Central memory CD8-positive, alpha-beta T cell (primary cell): ENCODE data around the gene FOXP3.

ENCODE experiments used
- ATAC-seq: fragments of 150-1000 bp; cut with Tn5 transposase; replicated peaks from 2 replicates; pipeline ENCODE4 v1.10.0; 2022; ENCODE audit warnings: mild to moderate bottlenecking, moderate FRiP score, moderate number of reproducible peaks; ENCODE audit not compliant: poor library complexity, severe bottlenecking; ENCODE audit errors: extremely low read depth
- DNase-seq, 2 donors: peaks; one replicate each; pipeline ENCODE4 v3.0.0; 2021; ENCODE audit warnings: low spot score in 2 of 2
- H3K27ac Mint-ChIP-seq: one replicate; pipeline ENCODE4 v1.8.0; 2022; ENCODE audit warnings: low read depth, mild to moderate bottlenecking, moderate library complexity, mixed read lengths
- H3K27me3 Mint-ChIP-seq: one replicate; pipeline ENCODE4 v1.8.0; 2022; ENCODE audit warnings: mixed read lengths
- H3K36me3 Mint-ChIP-seq: one replicate; pipeline ENCODE4 v1.8.0; 2022; ENCODE audit warnings: mild to moderate bottlenecking, moderate library complexity, mixed read lengths; ENCODE audit not compliant: insufficient read depth
- H3K4me1 Mint-ChIP-seq: one replicate; pipeline ENCODE4 v1.8.0; 2022; ENCODE audit warnings: mixed read lengths
- H3K4me3 Mint-ChIP-seq: one replicate; pipeline ENCODE4 v1.8.0; 2022; ENCODE audit warnings: mild to moderate bottlenecking, moderate library complexity, mixed read lengths
- H3K9me3 Mint-ChIP-seq: one replicate; pipeline ENCODE4 v1.8.0; 2022; ENCODE audit warnings: mixed read lengths

FOXP3 gene

DNA sequence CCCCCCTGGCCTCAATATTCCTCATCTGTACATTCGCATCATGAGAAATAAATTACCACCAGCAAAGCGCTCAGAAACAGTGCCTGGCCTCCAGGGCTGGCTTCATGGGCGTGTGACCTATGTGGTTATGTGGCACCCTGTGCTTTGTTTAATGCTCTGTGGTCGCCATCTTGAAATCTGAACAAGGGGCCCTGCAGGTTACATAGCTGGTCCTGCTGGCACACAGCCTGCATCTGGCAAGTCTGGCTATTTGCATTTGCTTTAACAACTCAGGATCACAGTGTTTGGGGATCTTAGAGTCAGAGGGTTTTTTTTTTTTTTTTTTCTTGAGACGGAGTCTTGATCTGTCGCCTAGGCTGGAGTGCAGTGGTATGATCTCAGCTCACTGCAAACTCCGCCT is 9.9 kb downstream of the FOXP3 start:
- Mint-ChIP-seq H3K27ac (no peak overlapping the region), H3K36me3 (peaks cover 3% of the 10 kb centered on the region)
- no peak for ATAC-seq

DNA sequence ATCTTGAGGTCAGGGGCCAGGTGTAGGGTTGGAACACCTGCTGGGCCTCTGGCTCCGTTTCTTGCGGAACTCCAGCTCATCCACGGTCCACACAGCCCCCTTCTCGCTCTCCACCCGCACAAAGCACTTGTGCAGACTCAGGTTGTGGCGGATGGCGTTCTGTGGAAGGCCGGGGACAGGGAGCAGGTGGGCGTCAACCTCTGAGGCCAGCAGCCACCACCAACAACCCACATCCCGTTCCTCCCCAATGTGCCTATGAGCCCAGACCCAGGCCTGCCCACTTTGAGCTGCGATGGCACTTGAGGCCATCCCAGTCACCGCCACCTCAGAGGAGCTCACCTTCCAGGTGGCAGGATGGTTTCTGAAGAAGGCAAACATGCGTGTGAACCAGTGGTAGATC is 13.2 kb downstream of the FOXP3 start:
- no peak for ATAC-seq
- Mint-ChIP-seq H3K27me3 (no peaks in the 10 kb centered on the region), H3K4me1 (peaks cover 8% of the 10 kb centered on the region), H3K27ac (peak overlapping the region; percentile 77), H3K9me3 (no peaks in the 10 kb centered on the region), H3K36me3 (peaks cover 11% of the 10 kb centered on the region), H3K4me3 (no peak overlapping the region)
- no peak for DNase-seq

More for the DNA sequence above, 9.9 kb downstream of the FOXP3 start:
- Mint-ChIP-seq H3K27me3 (no peaks in the 10 kb centered on the region), H3K9me3 (no peaks in the 10 kb centered on the region), H3K4me1 (peaks cover 13% of the 10 kb centered on the region), H3K4me3 (no peak overlapping the region)
- DNase-seq, result no peak

DNA sequence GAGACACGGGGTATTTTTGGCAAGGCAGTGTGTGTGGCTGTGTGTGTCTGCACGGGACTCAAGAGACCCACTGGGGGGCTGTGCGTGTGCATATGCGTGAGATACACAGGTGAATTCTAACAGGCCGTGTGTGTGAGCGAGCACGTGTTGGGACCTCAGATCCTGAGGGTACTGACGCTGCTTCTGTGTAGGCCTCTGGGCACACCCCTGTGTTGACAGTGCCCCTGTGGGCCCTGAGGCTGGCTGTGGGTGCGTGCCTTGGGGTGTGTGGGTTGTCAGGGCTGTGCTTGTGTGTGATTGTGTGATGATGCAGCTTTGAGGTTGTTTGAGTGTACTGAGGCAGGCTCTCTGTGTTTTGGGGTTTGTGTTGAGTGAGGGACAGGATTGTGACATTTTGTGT is 13.9 kb downstream of the FOXP3 start:
- no peak for ATAC-seq
- Mint-ChIP-seq H3K27ac (peak overlapping the region; percentile 77), H3K36me3 (peaks cover 18% of the 10 kb centered on the region)

DNA sequence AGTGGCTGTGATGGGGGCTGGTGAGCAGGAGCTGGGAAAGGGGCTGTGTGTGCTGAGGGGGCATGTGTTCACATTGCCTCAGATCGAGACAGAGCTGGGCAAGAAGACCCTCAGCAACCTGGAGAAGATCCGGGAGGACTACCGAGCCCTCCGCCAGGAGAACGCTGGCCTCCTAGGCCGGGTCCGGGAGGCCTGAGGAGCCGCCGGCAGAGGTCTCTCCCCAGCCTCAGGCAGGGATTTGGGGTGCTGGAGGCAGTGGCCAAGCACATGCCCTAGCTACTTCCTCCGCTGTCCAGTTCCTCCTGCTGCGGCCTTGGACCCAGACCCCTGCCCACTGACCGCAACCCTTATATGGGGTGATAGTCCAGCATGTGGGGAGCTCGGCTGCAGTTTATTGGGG is 14.4 kb downstream of the FOXP3 start:
- Mint-ChIP-seq H3K4me3 (no peak overlapping the region), H3K27ac (no peak overlapping the region), H3K4me1 (peaks cover 8% of the 10 kb centered on the region), H3K27me3 (no peaks in the 10 kb centered on the region), H3K36me3 (peaks cover 20% of the 10 kb centered on the region), H3K9me3 (no peaks in the 10 kb centered on the region)
- no peak for DNase-seq
- no peak for ATAC-seq

More for the DNA sequence above, 13.9 kb downstream of the FOXP3 start:
- H3K4me3 Mint-ChIP-seq, result no peak overlapping the region
- no peaks in the 10 kb centered on the region for H3K9me3 Mint-ChIP-seq
- peaks cover 8% of the 10 kb centered on the region for H3K4me1 Mint-ChIP-seq
- no peaks in the 10 kb centered on the region for H3K27me3 Mint-ChIP-seq
- no peak for DNase-seq

DNA sequence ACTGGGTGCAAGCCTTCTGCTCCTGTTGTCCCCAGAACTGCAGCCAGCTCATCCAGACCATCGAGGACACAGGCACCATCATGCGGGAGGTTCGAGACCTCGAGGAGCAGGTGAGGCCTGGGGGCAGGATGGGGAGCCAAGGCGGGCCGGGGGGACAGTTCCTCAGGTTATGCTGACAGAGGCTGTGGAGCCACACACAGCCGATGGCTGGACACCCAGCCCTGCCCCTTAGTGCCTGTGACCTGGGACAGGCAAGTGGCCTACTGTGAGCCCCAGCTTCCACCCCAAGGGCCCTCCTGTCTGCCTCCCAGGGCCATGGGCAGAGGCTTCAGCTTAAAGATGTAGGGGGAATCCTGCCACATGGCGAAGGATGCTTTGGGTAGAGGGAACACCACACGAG is 14.9 kb downstream of the FOXP3 start:
- DNase-seq (no peak), ATAC-seq (no peak)
- Mint-ChIP-seq H3K36me3 (peaks cover 24% of the 10 kb centered on the region), H3K9me3 (no peaks in the 10 kb centered on the region), H3K27me3 (no peaks in the 10 kb centered on the region), H3K4me1 (peaks cover 8% of the 10 kb centered on the region), H3K4me3 (no peak overlapping the region), H3K27ac (no peak overlapping the region)

DNA sequence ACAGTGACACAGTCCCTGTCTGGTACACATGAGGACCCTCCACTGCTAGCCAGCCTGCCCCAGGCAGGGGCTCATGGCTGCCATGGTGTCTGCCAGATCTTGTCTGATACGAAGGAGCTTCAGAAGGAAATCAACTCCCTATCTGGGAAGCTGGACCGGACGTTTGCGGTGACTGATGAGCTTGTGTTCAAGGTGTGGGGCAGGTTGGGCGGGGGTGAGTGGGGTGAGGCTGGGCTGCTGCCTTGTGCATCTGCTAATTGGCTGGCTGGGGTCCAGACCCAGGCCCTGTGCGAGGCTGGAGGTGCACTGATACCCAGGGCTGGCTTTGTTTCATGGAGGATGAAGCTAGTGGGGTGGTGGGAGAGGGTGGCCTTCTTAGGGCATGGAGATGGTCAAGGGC is 15.4 kb downstream of the FOXP3 start:
- peaks cover 8% of the 10 kb centered on the region for H3K4me1 Mint-ChIP-seq
- ATAC-seq, result no peak
- H3K27me3 Mint-ChIP-seq, result no peaks in the 10 kb centered on the region
- no peak overlapping the region for H3K27ac Mint-ChIP-seq
- H3K36me3 Mint-ChIP-seq, result peaks cover 27% of the 10 kb centered on the region
- H3K4me3 Mint-ChIP-seq, result no peak overlapping the region
- no peaks in the 10 kb centered on the region for H3K9me3 Mint-ChIP-seq
- DNase-seq, result no peak

DNA sequence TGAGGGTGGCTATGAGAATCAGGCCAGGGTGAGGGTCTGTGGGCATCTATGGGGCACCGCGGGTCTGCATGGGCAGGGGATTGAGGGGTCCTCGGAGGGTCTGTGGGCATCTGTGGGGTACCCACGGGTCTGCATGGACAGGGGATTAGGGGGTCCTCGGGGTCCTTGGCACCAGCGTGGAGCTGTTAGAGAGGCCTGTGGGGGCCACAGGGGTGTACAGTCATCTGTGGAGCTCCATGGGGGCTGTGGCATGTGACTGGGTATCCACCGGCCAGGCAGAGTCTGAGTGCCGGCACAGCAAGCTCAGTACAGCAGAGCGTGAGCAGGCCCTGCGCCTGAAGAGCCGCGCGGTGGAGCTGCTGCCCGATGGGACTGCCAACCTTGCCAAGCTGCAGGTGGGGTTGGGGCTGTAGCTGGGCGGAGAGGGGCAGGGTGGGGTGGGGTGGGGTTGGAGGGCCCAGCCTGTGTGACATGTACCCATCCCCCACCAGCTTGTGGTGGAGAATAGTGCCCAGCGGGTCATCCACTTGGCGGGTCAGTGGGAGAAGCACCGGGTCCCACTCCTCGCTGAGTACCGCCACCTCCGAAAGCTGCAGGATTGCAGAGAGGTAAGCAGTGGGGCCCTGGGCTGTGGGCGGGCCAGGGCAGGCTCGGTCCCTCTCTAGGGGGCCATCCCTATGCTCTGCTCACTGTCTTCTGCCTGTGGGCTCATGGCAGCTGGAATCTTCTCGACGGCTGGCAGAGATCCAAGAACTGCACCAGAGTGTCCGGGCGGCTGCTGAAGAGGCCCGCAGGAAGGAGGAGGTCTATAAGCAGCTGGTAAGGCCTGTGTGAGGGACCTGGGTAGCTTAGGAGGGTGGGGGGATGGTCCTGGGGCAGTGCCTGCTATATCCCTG is 16.3 kb downstream of the FOXP3 start:
- DNase-seq (no peak), ATAC-seq (no peak)
- H3K36me3 Mint-ChIP-seq, result peaks cover 33% of the 10 kb centered on the region
- H3K27me3 Mint-ChIP-seq, result no peaks in the 10 kb centered on the region
- no peaks in the 10 kb centered on the region for H3K9me3 Mint-ChIP-seq
- peaks cover 8% of the 10 kb centered on the region for H3K4me1 Mint-ChIP-seq
- no peak overlapping the region for H3K27ac Mint-ChIP-seq
- no peak overlapping the region for H3K4me3 Mint-ChIP-seq

DNA sequence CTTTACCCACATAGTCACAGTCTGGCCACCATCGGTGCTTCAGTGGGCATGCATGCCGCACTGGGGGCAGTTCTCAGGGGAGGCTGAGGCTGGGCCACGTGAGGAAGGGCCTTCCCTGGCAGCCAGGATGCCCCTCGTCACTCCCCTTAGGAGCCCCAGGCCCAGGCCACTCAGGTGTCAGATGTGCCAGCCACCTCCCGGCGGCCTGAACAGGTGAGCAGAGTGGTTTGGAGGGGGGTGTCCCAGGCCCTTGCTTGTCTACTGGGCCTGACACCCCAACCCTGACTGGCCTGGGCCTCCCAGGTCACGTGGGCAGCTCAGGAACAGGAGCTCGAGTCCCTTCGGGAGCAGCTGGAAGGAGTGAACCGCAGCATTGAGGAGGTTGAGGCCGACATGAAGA is 17.2 kb downstream of the FOXP3 start:
- no peak for DNase-seq
- Mint-ChIP-seq H3K36me3 (peaks cover 33% of the 10 kb centered on the region), H3K4me3 (no peak overlapping the region), H3K27ac (no peak overlapping the region), H3K4me1 (peaks cover 8% of the 10 kb centered on the region), H3K9me3 (no peaks in the 10 kb centered on the region), H3K27me3 (no peaks in the 10 kb centered on the region)
- ATAC-seq, result no peak

DNA sequence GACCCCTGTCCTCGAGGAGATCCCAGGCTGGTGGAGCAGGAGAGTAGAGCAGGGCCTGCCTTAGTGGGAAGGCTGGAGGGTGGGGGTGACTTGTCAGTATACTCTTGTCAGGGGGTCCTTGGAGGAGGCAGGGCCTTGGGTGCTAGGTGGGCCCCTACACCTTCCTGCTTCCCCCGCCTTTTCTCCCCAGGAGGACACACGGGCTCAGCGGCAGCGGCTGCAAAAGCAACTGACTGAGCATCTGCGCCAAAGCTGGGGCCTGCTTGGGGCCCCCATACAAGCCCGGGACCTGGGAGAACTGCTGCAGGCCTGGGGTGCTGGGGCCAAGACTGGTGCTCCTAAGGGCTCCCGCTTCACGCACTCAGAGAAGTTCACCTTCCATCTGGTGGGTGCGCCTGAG is 18.0 kb downstream of the FOXP3 start:
- DNase-seq (no peak), ATAC-seq (no peak)
- Mint-ChIP-seq H3K36me3 (peaks cover 33% of the 10 kb centered on the region), H3K4me3 (no peak overlapping the region), H3K27me3 (no peaks in the 10 kb centered on the region), H3K9me3 (no peaks in the 10 kb centered on the region), H3K4me1 (peaks cover 8% of the 10 kb centered on the region), H3K27ac (no peak overlapping the region)

DNA sequence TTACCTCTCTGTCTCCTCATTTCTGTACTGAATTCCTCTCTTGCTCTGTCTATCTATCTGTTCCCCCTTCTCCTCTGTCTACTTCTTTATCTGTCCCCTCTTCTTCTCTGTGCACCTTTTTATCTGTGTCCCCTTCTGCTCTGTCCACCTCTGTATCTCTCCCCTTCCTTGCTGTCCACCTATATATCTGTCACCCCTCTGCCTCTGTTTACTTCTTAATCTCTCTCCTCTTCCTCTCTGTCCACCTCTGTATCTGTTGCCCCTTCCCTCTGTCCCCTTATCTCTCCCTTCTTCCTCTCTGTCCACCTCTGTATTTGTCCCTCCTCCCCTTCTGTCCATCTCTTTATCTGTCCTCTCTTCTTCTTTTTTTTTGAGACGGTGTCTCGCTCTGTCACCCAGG is 20.3 kb downstream of the FOXP3 start:
- Mint-ChIP-seq H3K9me3 (no peaks in the 10 kb centered on the region), H3K4me3 (no peak overlapping the region), H3K4me1 (peaks cover 5% of the 10 kb centered on the region), H3K27me3 (no peaks in the 10 kb centered on the region), H3K27ac (peak overlapping the region; percentile 3), H3K36me3 (peaks cover 37% of the 10 kb centered on the region)
- DNase-seq (no peak), ATAC-seq (no peak)

DNA sequence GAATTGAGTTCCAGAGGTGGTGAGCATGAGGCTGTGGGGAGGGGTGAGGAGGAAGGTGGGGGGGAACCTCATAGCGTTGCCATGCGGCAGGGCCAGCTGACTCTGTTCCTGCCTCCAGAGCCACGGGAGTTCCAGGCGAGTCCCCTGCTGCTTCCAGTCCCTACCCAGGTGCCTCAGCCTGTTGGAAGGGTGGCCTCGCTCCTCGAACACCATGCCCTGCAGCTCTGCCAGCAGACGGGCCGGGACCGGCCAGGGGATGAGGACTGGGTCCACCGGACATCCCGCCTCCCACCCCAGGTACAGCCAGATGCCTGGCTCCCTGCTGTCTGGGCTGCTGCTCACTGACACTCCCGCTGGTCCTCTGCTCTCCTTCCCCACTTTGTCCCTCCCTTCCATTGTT is 21.3 kb downstream of the FOXP3 start:
- Mint-ChIP-seq H3K27me3 (no peaks in the 10 kb centered on the region), H3K4me3 (no peak overlapping the region), H3K27ac (no peak overlapping the region), H3K4me1 (peaks cover 5% of the 10 kb centered on the region), H3K9me3 (no peaks in the 10 kb centered on the region), H3K36me3 (peaks cover 32% of the 10 kb centered on the region)
- DNase-seq (no peak), ATAC-seq (no peak)

DNA sequence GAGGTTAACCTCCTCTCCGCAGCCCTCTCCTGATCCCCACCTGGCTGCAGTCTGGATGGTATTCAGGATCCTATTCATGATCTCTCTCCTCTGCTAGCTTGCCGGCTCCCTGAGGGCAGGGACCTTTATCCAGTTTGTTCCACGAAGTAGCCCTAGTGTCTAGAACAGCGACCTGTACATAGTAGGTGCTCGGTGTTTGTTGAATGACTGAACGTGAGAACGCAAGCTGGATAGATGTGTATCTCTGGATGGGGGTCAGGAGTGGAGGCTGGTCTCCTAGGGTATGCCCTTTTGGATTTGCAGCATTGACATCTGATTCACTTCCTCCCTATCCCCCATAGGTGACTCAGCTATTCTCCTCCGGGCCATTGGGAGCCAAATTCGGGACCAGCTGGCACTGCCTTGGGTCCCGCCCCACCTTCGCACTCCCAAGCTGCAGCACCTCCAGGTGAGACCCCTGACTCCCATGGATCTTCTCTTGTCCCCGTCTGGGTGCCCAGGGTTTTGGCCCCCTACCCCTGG is 21.9 kb downstream of the FOXP3 start:
- DNase-seq (no peak), ATAC-seq (no peak)
- H3K27me3 Mint-ChIP-seq, result no peaks in the 10 kb centered on the region
- H3K27ac Mint-ChIP-seq, result peak overlapping the region; percentile 79
- peaks cover 5% of the 10 kb centered on the region for H3K4me1 Mint-ChIP-seq
- H3K9me3 Mint-ChIP-seq, result no peaks in the 10 kb centered on the region
- peaks cover 33% of the 10 kb centered on the region for H3K36me3 Mint-ChIP-seq
- no peak overlapping the region for H3K4me3 Mint-ChIP-seq

DNA sequence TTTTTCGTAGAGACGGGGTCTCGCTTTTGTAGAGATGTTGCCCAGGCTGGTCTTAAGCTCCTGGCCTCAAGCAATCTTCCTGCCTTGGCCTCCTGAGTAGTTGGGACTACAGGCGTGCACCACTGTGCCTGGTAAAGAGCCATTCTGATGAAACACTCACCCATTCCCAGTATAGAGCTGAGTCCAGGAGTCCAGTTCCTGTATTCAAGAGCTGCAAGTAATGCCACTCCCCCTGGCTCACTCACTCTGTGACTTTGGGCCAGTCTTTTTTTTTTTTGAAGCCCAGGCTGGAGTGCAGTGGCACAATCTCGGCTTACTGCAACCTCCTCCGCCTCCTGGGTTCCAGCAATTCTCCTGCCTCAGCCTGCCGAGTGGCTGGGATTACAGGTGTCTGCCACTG is 25.8 kb downstream of the FOXP3 start:
- Mint-ChIP-seq H3K27ac (no peak overlapping the region), H3K9me3 (no peaks in the 10 kb centered on the region), H3K4me1 (peaks cover 22% of the 10 kb centered on the region), H3K27me3 (no peaks in the 10 kb centered on the region), H3K36me3 (peaks cover 19% of the 10 kb centered on the region), H3K4me3 (no peak overlapping the region)
- no peak for ATAC-seq
- no peak for DNase-seq
